ENCODE measurements around the gene PSMD11.

The PSMD11 gene

DNA sequence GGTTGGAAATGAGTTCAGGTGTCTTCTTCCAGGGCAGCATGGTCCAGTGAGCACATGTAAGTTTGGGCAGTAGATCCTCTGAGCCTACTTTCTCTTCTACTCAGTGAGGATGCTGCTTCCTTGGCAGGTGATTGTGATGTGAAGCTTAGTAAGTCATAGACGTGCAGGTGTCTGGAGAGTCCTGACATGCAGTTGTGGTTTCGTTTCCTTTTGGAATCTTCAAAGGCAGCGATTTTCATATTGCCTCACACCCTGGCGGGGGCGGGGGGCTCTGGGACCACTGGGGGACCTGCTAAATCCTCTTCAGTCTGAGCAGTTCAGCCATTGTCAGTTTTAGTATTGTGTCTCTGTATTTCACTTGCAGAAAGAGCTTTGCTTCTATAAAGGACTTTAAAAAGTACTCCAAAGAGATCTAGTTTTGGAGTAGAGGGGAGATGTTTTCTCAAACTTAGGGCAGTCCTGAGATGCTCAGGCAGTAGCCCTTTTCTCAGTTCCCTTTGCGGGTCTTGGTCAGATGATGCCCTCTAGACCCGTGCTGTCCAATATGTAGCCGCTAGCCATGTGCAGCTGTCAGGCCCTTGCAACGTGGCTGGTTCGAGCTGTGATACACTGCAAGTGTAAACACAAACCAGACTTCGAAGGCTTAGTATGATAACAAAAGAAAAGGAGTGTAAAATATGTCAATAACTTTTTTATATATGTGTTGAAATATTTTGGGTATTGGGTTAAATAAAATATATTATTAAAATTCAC lies 38.4 kb downstream of the PSMD11 start:
- ATAC-seq = no peak
- no peak overlapping the region for H3K27ac Mint-ChIP-seq
- H3K27me3 Mint-ChIP-seq = no peaks in the 10 kb centered on the region
- H3K4me1 Mint-ChIP-seq = peaks cover 15% of the 10 kb centered on the region
- H3K36me3 Mint-ChIP-seq = peaks cover 36% of the 10 kb centered on the region
- H3K9me3 Mint-ChIP-seq = no peaks in the 10 kb centered on the region
- no peak overlapping the region for H3K4me3 Mint-ChIP-seq

DNA sequence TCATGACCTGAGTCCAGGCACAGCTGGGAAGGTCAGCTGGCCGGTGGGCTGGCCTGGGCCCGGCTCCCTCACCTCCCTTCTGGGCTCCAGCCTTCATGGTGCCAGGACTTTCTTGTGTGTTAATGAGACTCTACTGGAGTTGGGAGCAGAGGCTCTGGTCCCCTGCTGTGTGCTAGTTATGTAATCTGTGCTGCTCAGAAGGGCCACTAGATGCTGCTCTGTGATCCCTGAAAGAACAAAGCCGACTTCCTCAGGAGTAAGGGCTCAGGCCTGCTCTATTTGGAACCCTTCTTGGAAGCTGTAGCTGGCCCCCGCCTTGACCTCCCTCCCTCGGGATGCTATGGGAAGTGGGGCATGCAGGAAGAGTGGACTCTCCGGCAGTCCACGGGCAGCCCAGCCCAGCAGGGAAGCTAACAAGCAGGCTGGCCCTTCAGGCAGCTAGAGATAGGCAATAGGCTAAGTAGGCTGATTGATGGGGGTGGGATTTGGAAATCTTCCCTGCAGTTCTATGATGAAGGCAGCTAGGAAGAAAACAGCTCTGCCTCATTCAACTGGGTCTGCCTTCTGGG lies 39.2 kb downstream of the PSMD11 start:
- H3K4me1 Mint-ChIP-seq = peaks cover 22% of the 10 kb centered on the region
- peaks cover 31% of the 10 kb centered on the region for H3K36me3 Mint-ChIP-seq
- H3K27ac Mint-ChIP-seq = peak overlapping the region; percentile 11
- peak; percentile 52 for ATAC-seq
- H3K9me3 Mint-ChIP-seq = no peaks in the 10 kb centered on the region
- H3K4me3 Mint-ChIP-seq = no peak overlapping the region
- no peaks in the 10 kb centered on the region for H3K27me3 Mint-ChIP-seq

- H3K27me3 Mint-ChIP-seq = no peaks in the 10 kb centered on the region
- H3K27ac Mint-ChIP-seq = peak overlapping the region; percentile 11
- no peak overlapping the region for H3K4me3 Mint-ChIP-seq
- peaks cover 29% of the 10 kb centered on the region for H3K36me3 Mint-ChIP-seq
- no peak for ATAC-seq
- no peaks in the 10 kb centered on the region for H3K9me3 Mint-ChIP-seq
- H3K4me1 Mint-ChIP-seq = peaks cover 28% of the 10 kb centered on the region
Measured at GRCh38 chr17:32484041-32484461, 39.7 kb downstream of the PSMD11 start.

DNA sequence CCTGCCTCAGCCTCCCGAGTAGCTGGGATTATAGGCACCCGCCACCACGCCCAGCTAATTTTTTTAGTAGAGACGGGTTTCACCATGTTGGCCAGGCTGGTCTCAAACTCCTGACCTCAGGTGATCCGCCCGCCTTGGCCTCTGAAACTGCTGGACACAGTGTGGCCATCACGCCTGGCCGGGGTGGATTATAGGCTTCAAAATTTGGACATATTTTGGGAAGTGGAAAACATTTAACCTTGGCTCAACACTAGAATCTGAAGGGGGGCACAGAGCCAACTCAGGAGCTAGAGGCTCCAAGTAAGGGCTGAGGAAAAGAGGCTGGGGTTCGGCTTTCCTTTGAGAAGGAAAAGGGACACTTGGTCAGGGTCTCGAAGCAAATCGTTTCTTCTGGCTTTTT lies 40.3 kb downstream of the PSMD11 start:
- Mint-ChIP-seq H3K36me3 (peaks cover 29% of the 10 kb centered on the region), H3K4me3 (no peak overlapping the region), H3K4me1 (peaks cover 33% of the 10 kb centered on the region), H3K27me3 (no peaks in the 10 kb centered on the region), H3K27ac (no peak overlapping the region), H3K9me3 (no peaks in the 10 kb centered on the region)
- ATAC-seq = no peak

- Mint-ChIP-seq H3K36me3 (peaks cover 27% of the 10 kb centered on the region), H3K4me3 (peak overlapping the region; percentile 70), H3K9me3 (no peaks in the 10 kb centered on the region), H3K4me1 (peaks cover 41% of the 10 kb centered on the region), H3K27me3 (no peaks in the 10 kb centered on the region), H3K27ac (no peak overlapping the region)
- no peak for ATAC-seq
Measured at GRCh38 chr17:32485261-32486110, 41.2 kb downstream of the PSMD11 start.

DNA sequence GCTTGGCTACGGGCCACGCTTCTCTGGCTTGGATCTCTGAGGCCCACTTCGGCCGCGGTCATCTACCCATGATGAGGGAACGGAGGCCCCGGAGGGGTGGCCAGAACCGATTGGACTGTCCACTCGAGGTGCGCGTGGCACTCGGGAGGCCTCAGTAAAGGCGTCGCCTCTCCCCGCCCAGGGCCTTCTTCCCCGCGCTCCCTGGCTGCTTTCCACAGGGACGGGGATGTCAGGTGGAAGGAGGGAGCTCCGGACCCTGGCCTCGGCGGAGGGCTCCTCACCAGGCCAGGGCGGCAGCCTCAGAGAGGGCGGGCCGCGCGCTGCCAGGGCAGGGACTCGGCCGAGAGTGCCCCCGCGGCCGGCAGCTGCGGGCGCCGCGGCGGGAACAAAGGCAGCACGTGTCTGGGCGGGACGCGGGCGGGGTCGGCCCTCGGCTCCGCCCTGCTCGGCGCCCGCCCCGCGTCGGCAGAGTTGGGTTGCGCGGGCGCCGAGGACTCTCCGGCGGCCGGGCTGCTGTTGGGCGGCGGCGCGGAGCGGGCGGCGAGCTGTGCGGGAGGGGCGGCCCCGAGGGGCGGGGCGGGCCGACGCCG lies 41.9 kb downstream of the PSMD11 start:
- peaks cover 23% of the 10 kb centered on the region for H3K36me3 Mint-ChIP-seq
- no peak overlapping the region for H3K27ac Mint-ChIP-seq
- peaks cover 47% of the 10 kb centered on the region for H3K4me1 Mint-ChIP-seq
- H3K9me3 Mint-ChIP-seq = no peaks in the 10 kb centered on the region
- peak; percentile 81 for ATAC-seq
- H3K4me3 Mint-ChIP-seq = peak overlapping the region; percentile 71
- H3K27me3 Mint-ChIP-seq = no peaks in the 10 kb centered on the region

GRCh38 chr17:32486701-32487472 lies 42.6 kb downstream of the PSMD11 start, which contains the start of gene CDK5R1:
TSS of gene CDK5R1 (plus strand) at chr17:32486993. CDS start at chr17:32487621, 628 bp downstream.
- Mint-ChIP-seq H3K4me3 (peak within 1 kb of the TSS; percentile 92), H3K9me3 (no peaks in the 10 kb centered on the region), H3K36me3 (peaks cover 16% of the 10 kb centered on the region), H3K4me1 (peaks cover 54% of the 10 kb centered on the region), H3K27me3 (no peaks in the 10 kb centered on the region), H3K27ac (peak within 1 kb of the TSS; percentile 77)
- ATAC-seq = peak; percentile 74

GRCh38 chr17:32487473-32488176 lies 43.3 kb downstream of the PSMD11 start:
- peaks cover 13% of the 10 kb centered on the region for H3K36me3 Mint-ChIP-seq
- ATAC-seq = peak; percentile 49
- peak overlapping the region; percentile 77 for H3K27ac Mint-ChIP-seq
- H3K4me3 Mint-ChIP-seq = peak overlapping the region; percentile 92
- H3K9me3 Mint-ChIP-seq = no peaks in the 10 kb centered on the region
- no peaks in the 10 kb centered on the region for H3K27me3 Mint-ChIP-seq
- peaks cover 61% of the 10 kb centered on the region for H3K4me1 Mint-ChIP-seq

DNA sequence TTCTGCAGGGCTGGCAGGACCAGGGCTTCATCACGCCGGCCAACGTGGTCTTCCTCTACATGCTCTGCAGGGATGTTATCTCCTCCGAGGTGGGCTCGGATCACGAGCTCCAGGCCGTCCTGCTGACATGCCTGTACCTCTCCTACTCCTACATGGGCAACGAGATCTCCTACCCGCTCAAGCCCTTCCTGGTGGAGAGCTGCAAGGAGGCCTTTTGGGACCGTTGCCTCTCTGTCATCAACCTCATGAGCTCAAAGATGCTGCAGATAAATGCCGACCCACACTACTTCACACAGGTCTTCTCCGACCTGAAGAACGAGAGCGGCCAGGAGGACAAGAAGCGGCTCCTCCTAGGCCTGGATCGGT lies 43.9 kb downstream of the PSMD11 start:
- peaks cover 13% of the 10 kb centered on the region for H3K36me3 Mint-ChIP-seq
- no peak for ATAC-seq
- H3K27ac Mint-ChIP-seq = peak overlapping the region; percentile 77
- no peaks in the 10 kb centered on the region for H3K27me3 Mint-ChIP-seq
- no peaks in the 10 kb centered on the region for H3K9me3 Mint-ChIP-seq
- H3K4me3 Mint-ChIP-seq = peak overlapping the region; percentile 92
- peaks cover 66% of the 10 kb centered on the region for H3K4me1 Mint-ChIP-seq

DNA sequence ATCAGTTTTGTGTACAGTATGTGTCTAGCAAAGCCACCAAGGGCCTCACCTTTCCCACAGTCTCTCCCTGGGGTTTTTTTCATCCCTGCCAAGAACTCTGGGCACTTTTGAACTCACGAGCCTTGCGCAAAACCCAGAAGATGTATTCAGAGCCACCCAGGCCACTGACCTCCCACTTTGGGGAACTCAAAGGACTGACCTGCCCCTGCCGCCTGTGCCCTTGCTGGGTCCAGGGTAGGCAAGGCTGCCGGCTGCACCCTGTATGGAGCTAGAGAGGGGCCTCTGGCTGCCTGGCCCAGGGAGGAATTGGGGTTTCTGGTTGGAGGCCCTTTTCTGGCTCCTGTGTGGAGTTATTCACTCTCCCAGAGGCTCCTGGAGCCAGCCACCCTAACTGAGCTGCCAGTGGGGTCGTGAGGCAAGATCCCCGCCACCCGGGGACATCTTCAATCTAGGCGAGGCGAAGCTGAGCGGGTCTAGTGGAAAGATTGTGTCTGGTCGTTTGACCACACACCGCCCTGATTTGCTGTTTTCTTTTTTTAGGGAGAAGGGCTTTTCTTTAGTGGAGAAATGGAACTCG lies 44.4 kb downstream of the PSMD11 start:
- peak overlapping the region; percentile 92 for H3K4me3 Mint-ChIP-seq
- H3K27me3 Mint-ChIP-seq = no peaks in the 10 kb centered on the region
- peaks cover 66% of the 10 kb centered on the region for H3K4me1 Mint-ChIP-seq
- peaks cover 13% of the 10 kb centered on the region for H3K36me3 Mint-ChIP-seq
- no peaks in the 10 kb centered on the region for H3K9me3 Mint-ChIP-seq
- peak overlapping the region; percentile 77 for H3K27ac Mint-ChIP-seq
- no peak for ATAC-seq

- ATAC-seq = no peak
- Mint-ChIP-seq H3K27me3 (no peaks in the 10 kb centered on the region), H3K4me3 (peak overlapping the region; percentile 92), H3K9me3 (no peaks in the 10 kb centered on the region), H3K4me1 (peaks cover 70% of the 10 kb centered on the region), H3K27ac (peak overlapping the region; percentile 77), H3K36me3 (peaks cover 13% of the 10 kb centered on the region)
Measured at GRCh38 chr17:32489320-32490100, 45.2 kb downstream of the PSMD11 start.

GRCh38 chr17:32490101-32490482 lies 45.8 kb downstream of the PSMD11 start:
- H3K4me1 Mint-ChIP-seq = peaks cover 72% of the 10 kb centered on the region
- no peaks in the 10 kb centered on the region for H3K9me3 Mint-ChIP-seq
- H3K27ac Mint-ChIP-seq = peak overlapping the region; percentile 77
- peaks cover 13% of the 10 kb centered on the region for H3K36me3 Mint-ChIP-seq
- H3K4me3 Mint-ChIP-seq = peak overlapping the region; percentile 92
- no peak for ATAC-seq
- no peaks in the 10 kb centered on the region for H3K27me3 Mint-ChIP-seq
